H9 (cell line): ENCODE data around the gene GHR. TPM values are rescaled to one million over a fixed set of nuclear protein-coding genes. Genes with fewer than 3 reads are reported as not detected.

Experiments used
- DNase-seq: peaks from one replicate; pipeline ENCODE4 v3.0.0-alpha.2; 2017
- H2AFZ ChIP-seq: one replicate; pipeline ENCODE4 v1.6.1; 2013; ENCODE audit warnings: mild to moderate bottlenecking, low read length, control low read depth, moderate library complexity
- H2AK5ac ChIP-seq: 2 replicates; pipeline ENCODE4 v1.6.1; 2013; ENCODE audit warnings: low read length, control low read depth, mixed read lengths; ENCODE audit not compliant: insufficient read length
- H2BK120ac ChIP-seq: one replicate; pipeline ENCODE4 v1.6.1; 2013; ENCODE audit warnings: low read depth, mild to moderate bottlenecking, low read length, control low read depth, inconsistent platforms; ENCODE audit not compliant: poor library complexity, severe bottlenecking
- H2BK12ac ChIP-seq: 2 replicates; pipeline ENCODE4 v1.6.1; 2013; ENCODE audit warnings: low read length, control low read depth, mixed read lengths, low read depth; ENCODE audit not compliant: insufficient read length
- H2BK15ac ChIP-seq: 2 replicates; pipeline ENCODE4 v1.6.1; 2013; ENCODE audit warnings: low read depth, low read length, control low read depth
- H2BK20ac ChIP-seq: one replicate; pipeline ENCODE4 v1.6.1; 2013; ENCODE audit warnings: low read depth, mild to moderate bottlenecking, low read length, control low read depth, inconsistent platforms; ENCODE audit not compliant: poor library complexity, severe bottlenecking
- H2BK5ac ChIP-seq: 2 replicates; pipeline ENCODE4 v1.6.1; 2013; ENCODE audit warnings: low read length, control low read depth, mixed read lengths; ENCODE audit not compliant: insufficient read length
- H3K14ac ChIP-seq: 2 replicates; pipeline ENCODE4 v1.6.1; 2013; ENCODE audit warnings: low read length, control low read depth; ENCODE audit not compliant: insufficient read depth
- H3K18ac ChIP-seq: 2 replicates; pipeline ENCODE4 v1.6.1; 2013; ENCODE audit warnings: low read depth, mild to moderate bottlenecking, mixed read lengths, low read length, control low read depth; ENCODE audit not compliant: insufficient read length
- H3K23ac ChIP-seq: 2 replicates; pipeline ENCODE4 v1.6.1; 2013; ENCODE audit warnings: low read length, control low read depth, mixed read lengths, low read depth; ENCODE audit not compliant: insufficient read length
- H3K23me2 ChIP-seq: 2 replicates; pipeline ENCODE4 v1.6.1; 2013; ENCODE audit warnings: low read depth, mild to moderate bottlenecking, mixed read lengths, low read length, control low read depth; ENCODE audit not compliant: insufficient read length, poor library complexity, severe bottlenecking
- H3K27ac ChIP-seq: 2 replicates; pipeline ENCODE4 v1.5.1; 2013; ENCODE audit warnings: low read length, control low read depth, mixed read lengths, low read depth; ENCODE audit not compliant: insufficient read length
- H3K27me3 ChIP-seq: 2 replicates; pipeline ENCODE4 v1.6.1; 2013; ENCODE audit warnings: low read length, control low read depth, inconsistent platforms; ENCODE audit not compliant: insufficient read depth
- H3K4ac ChIP-seq: 2 replicates; pipeline ENCODE4 v1.6.1; 2013; ENCODE audit warnings: low read depth, mild to moderate bottlenecking, control low read depth, inconsistent platforms, low read length, moderate library complexity
- H3K4me1 ChIP-seq: 2 replicates; pipeline ENCODE4 v1.6.1; 2013; ENCODE audit warnings: low read length, control low read depth, inconsistent platforms; ENCODE audit not compliant: insufficient read depth
- H3K4me2 ChIP-seq: 2 replicates; pipeline ENCODE4 v1.6.1; 2013; ENCODE audit warnings: low read length, control low read depth, mixed read lengths; ENCODE audit not compliant: insufficient read length, insufficient read depth
- H3K56ac ChIP-seq: 2 replicates; pipeline ENCODE4 v1.6.1; 2013; ENCODE audit warnings: low read depth, mild to moderate bottlenecking, mixed read lengths, low read length, control low read depth; ENCODE audit not compliant: insufficient read length
- H3K79me1 ChIP-seq: 2 replicates; pipeline ENCODE4 v1.6.1; 2013; ENCODE audit warnings: low read depth, mild to moderate bottlenecking, moderate library complexity, low read length, control low read depth, inconsistent platforms; ENCODE audit not compliant: insufficient read depth, poor library complexity, severe bottlenecking
- H3K79me2 ChIP-seq: 2 replicates; pipeline ENCODE4 v1.6.1; 2013; ENCODE audit warnings: low read length, control low read depth, inconsistent platforms; ENCODE audit not compliant: insufficient read depth
- H3K9ac ChIP-seq: 2 replicates; pipeline ENCODE4 v1.6.1; 2013; ENCODE audit warnings: low read length, control low read depth, mixed read lengths; ENCODE audit not compliant: insufficient read length; ENCODE audit errors: extremely low read depth
- H3K9me3 ChIP-seq: one replicate; pipeline ENCODE4 v1.6.1; 2013; ENCODE audit warnings: low read depth, low read length, inconsistent platforms; ENCODE audit not compliant: control insufficient read depth
- H3T11ph ChIP-seq: one replicate; pipeline ENCODE4 v1.6.1; 2013; ENCODE audit warnings: mild to moderate bottlenecking, low read length, control low read depth, inconsistent platforms
- H4K20me1 ChIP-seq: one replicate; pipeline ENCODE4 v1.6.1; 2013; ENCODE audit not compliant: control insufficient read depth, insufficient read length, insufficient read depth
- H4K5ac ChIP-seq: 2 replicates; pipeline ENCODE4 v1.6.1; 2013; ENCODE audit warnings: low read depth, mild to moderate bottlenecking, mixed read lengths, low read length, control low read depth; ENCODE audit not compliant: insufficient read length
- H4K8ac ChIP-seq: replicated peaks from 2 replicates; pipeline ENCODE4 v1.6.1; 2013; ENCODE audit warnings: low read length, control low read depth, mixed read lengths, low read depth; ENCODE audit not compliant: insufficient read length
- H4K91ac ChIP-seq: 2 replicates; pipeline ENCODE4 v1.6.1; 2013; ENCODE audit warnings: low read depth, mild to moderate bottlenecking, moderate library complexity, mixed read lengths, low read length, control low read depth; ENCODE audit not compliant: insufficient read length
- H3K27ac Mint-ChIP-seq, 3 experiments: 2 replicates in 2 of 3; 3 replicates in 1 of 3; pipeline ENCODE4 v1.8.0; 2020 to 2021; ENCODE audit warnings: mixed read lengths in 3 of 3, mild to moderate bottlenecking in 1 of 3, moderate library complexity in 1 of 3
- H3K27me3 Mint-ChIP-seq: 2 replicates; pipeline ENCODE4 v1.8.0; 2021; ENCODE audit warnings: low read depth, mild to moderate bottlenecking, moderate library complexity, mixed read lengths
- H3K36me3 Mint-ChIP-seq, 3 experiments: 2 replicates in 2 of 3; 3 replicates in 1 of 3; pipeline ENCODE4 v1.8.0; 2020 to 2021; ENCODE audit warnings: low read depth in 3 of 3, mixed read lengths in 3 of 3; ENCODE audit not compliant: insufficient read depth in 1 of 3
- H3K4me1 Mint-ChIP-seq, 2 experiments: 2 replicates each; pipeline ENCODE4 v1.8.0; 2020; ENCODE audit warnings: mixed read lengths in 2 of 2
- H3K4me3 Mint-ChIP-seq, 2 experiments: 2 replicates in 1 of 2; 3 replicates in 1 of 2; pipeline ENCODE4 v1.8.0; 2020 to 2021; ENCODE audit warnings: mild to moderate bottlenecking in 2 of 2, mixed read lengths in 2 of 2, moderate library complexity in 1 of 2
- H3K9me3 Mint-ChIP-seq, 2 experiments: 2 replicates in 1 of 2; 3 replicates in 1 of 2; pipeline ENCODE4 v1.8.0; 2020; ENCODE audit warnings: mild to moderate bottlenecking in 2 of 2, mixed read lengths in 2 of 2, moderate library complexity in 1 of 2
- WGBS: extraction: QIAGEN DNeasy Blood & Tissue Kit; methylation state at CpG from one replicate; pipeline ENCODE4 v1.1.7; 2013; ENCODE audit warnings: missing lambda C conversion rate, low lambda C conversion rate, mixed read lengths; ENCODE audit not compliant: insufficient read length; ENCODE audit errors: extremely low coverage; 5-methylcytosine and 5-hydroxymethylcytosine counted together
- total RNA-seq: library from RNA; stranded (reverse); gene quantifications from 2 replicates; pipeline ENCODE4 v1.2.1, GENCODE V29; 2021
- TF ChIP-seq, protein P1 (sequence below): fragments of 200-600 bp; sonication (generic); conservative IDR thresholded peaks from 3 replicates; pipeline ENCODE4 v1.8.0; 2021; ENCODE audit warnings: antibody characterized with exemption, mild to moderate bottlenecking

The GHR gene
- total RNA-seq, 1 experiment from 2014 or later = 0.20 TPM

GRCh38 chr5:42552597-42552996 is 129.4 kb downstream of the GHR start:
- Histone ChIP-seq H4K91ac (no peak overlapping the region), H2AFZ (no peak overlapping the region), H4K5ac (no peak overlapping the region), H2BK5ac (no peak overlapping the region), H2BK12ac (no peak overlapping the region), H3K79me2 (no peaks in the 10 kb centered on the region), H2BK20ac (no peak overlapping the region), H2BK120ac (no peak overlapping the region), H2AK5ac (no peak overlapping the region), H3K18ac (no peak overlapping the region), H4K8ac (no peak overlapping the region), H3K27ac (no peak overlapping the region), H3K23me2 (no peaks in the 10 kb centered on the region), H4K20me1 (no peaks in the 10 kb centered on the region), H3K9ac (no peak overlapping the region), H3K23ac (no peak overlapping the region), H3K27me3 (no peaks in the 10 kb centered on the region), H3K4ac (no peak overlapping the region), H3K14ac (no peak overlapping the region), H3K4me2 (no peak overlapping the region), H3K56ac (no peak overlapping the region), H2BK15ac (no peak overlapping the region), H3T11ph (no peak overlapping the region), H3K9me3 (no peaks in the 10 kb centered on the region), H3K79me1 (no peaks in the 10 kb centered on the region), H3K4me1 (no peaks in the 10 kb centered on the region)
- peaks cover 5 to 6% of the 10 kb centered on the region in 2 experiments for H3K4me1 Mint-ChIP-seq
- H3K9me3 Mint-ChIP-seq = no peaks in the 10 kb centered on the region
- WGBS = no CpG with 5 or more reads among the region's 1 CpG
- no peaks in the 10 kb centered on the region for H3K27me3 Mint-ChIP-seq
- H3K36me3 Mint-ChIP-seq = no peaks in the 10 kb centered on the region
- H3K27ac Mint-ChIP-seq = no peak overlapping the region
- no peak overlapping the region for H3K4me3 Mint-ChIP-seq
- TF ChIP-seq, protein P1, sequence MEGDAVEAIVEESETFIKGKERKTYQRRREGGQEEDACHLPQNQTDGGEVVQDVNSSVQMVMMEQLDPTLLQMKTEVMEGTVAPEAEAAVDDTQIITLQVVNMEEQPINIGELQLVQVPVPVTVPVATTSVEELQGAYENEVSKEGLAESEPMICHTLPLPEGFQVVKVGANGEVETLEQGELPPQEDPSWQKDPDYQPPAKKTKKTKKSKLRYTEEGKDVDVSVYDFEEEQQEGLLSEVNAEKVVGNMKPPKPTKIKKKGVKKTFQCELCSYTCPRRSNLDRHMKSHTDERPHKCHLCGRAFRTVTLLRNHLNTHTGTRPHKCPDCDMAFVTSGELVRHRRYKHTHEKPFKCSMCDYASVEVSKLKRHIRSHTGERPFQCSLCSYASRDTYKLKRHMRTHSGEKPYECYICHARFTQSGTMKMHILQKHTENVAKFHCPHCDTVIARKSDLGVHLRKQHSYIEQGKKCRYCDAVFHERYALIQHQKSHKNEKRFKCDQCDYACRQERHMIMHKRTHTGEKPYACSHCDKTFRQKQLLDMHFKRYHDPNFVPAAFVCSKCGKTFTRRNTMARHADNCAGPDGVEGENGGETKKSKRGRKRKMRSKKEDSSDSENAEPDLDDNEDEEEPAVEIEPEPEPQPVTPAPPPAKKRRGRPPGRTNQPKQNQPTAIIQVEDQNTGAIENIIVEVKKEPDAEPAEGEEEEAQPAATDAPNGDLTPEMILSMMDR = no peak
- DNase-seq = no peak
